SKM-1 (cell line): ENCODE results near the gene SPATA31A1.
"Not testable (repeated sequence)": the region's sequence is repeated elsewhere in the genome, so short reads cannot be mapped to it uniquely, and the experiment has no call there.

ENCODE experiments used
- DNase-seq: peaks from one replicate; lab custom pipeline; 2025; ENCODE audit not compliant: unreplicated experiment; lab: John Stamatoyannopoulos, UW

Gene SPATA31A1

DNA sequence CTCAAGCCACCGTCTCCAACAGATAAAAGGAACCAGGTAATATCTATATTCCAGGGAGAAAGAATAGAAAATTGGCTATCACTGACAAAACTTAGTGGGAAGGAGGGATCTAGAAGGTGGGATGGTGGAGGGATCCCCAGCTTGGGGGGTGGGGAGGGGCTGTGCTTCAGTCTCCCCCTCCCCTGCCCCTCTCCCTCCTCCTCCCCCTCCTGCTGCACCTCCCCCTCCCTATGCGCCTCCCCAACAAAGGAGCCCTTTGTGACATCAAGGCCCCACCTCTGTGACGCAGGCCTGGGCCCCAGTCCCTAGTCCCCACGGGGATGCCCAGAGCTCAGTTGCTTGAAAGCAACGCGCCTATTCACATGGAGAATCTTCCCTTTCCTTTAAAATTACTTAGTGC lies at the start of gene SPATA31A1:
Gene SPATA31A1, plus strand, starts transcription at position 301 of the 400 bp plus-strand sequence. Its CDS starts 62 bp downstream, at position 363.
- not testable (repeated sequence) for DNase-seq

DNA sequence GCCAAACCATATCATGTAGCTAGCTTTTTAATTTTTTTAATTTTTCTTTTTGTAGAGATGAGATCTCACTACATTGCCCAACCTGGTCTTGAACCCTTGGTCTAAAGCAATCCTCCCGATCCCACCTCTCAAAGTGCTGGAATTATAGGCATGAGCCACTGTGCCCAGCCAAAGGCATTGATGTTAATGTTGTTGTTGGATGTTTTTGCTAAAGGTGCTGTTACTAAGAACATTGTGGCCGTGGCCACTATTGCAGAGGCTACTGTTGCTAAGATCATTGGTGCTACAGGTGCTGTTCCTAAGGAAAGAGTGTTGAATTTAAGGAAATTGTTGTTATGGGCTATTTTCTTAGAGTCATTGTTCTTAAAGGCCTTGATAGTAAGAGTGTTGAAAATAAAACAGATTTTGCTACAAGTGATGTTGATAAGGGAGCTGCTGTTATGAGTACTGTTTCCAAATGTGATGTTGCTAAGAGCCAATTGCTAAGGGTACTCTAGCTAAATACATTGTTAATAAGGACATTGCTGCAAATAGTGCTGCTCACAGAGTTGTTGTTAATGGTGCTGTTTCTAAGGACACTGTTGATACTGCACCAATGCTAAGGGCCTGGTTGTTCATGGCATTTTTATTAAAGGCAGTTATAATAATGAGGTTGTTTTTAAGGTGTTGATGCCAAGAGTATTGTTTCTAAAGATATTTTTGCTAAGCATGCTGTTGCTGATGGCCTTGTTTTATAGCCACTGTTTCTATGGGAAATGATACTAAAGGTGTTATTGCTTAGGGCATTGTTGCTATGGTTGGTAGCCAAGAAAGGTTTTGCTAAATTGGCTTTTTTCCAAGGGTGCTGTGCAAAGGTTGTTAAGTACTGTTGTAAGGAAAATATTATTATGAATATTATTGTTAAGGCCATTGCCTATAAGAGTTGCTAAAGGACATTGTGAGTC lies 52.1 kb downstream of the SPATA31A1 start:
- not testable (repeated sequence) for DNase-seq

DNA sequence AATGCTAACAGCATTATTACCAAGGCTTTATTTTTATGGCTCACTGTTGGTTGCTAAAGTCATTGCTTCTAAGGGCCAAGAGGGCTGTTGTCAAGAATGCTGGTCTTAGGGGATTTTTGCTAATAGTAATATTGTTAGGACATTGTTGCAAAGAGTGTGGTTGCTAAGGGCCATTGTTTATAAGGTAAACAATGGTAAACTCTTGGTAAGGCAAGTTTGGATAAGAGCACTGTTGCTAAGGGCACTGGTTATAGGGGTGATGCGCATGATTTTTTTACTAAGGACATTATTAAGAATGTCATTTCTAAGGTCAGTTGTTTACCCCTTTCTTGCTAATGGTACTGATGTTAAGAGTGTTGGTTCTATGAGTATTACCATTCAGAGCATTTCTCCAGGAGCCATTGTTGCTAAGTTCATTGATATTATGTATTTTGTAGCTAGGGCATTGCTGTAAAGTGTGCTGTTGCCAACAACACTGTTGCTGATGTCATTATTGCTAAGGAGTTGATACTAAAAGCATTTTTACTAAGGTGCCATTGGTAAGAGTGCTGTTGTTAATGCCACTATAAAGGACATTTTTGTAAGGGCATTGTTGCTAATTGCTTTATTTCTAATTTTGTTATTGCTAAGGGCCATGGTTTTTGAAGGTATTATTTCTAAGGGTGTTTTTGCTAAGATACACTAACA lies 55.9 kb downstream of the SPATA31A1 start:
- DNase-seq, result not testable (repeated sequence)
